Muscle of leg (tissue), 11 donors: ENCODE results near the gene CDK5R1. TPM values are rescaled to one million over a fixed set of nuclear protein-coding genes. Genes with fewer than 3 reads are reported as not detected.

ENCODE experiments used
- DNase-seq: peaks from one replicate; pipeline ENCODE4 v3.0.0; 2013
- H3K27ac ChIP-seq: one replicate; pipeline ENCODE4 v1.5.1; 2013; ENCODE audit warnings: mild to moderate bottlenecking, low read length, control low read depth
- H3K27me3 ChIP-seq: one replicate; pipeline ENCODE4 v1.6.1; 2013; ENCODE audit warnings: low read length; ENCODE audit not compliant: control insufficient read depth, insufficient read depth
- H3K36me3 ChIP-seq: one replicate; pipeline ENCODE4 v1.6.1; 2013; ENCODE audit warnings: low read length; ENCODE audit not compliant: control insufficient read depth, insufficient read depth
- H3K4me1 ChIP-seq: one replicate; pipeline ENCODE4 v1.6.1; 2013; ENCODE audit warnings: low read length; ENCODE audit not compliant: control insufficient read depth, insufficient read depth
- H3K4me3 ChIP-seq: one replicate; pipeline ENCODE4 v1.5.1; 2013; ENCODE audit warnings: low read length, control low read depth
- H3K9me3 ChIP-seq: replicated peaks from 2 replicates; pipeline ENCODE4 v1.6.1; 2013; ENCODE audit warnings: low read depth, low read length; ENCODE audit not compliant: control insufficient read depth
- WGBS: methylation state at CpG from one replicate; pipeline ENCODE4 v1.1.5; 2013; ENCODE audit warnings: missing lambda C conversion rate; ENCODE audit not compliant: insufficient coverage; 5-methylcytosine and 5-hydroxymethylcytosine counted together
- polyA plus RNA-seq, 8 donors: library from polyadenylated mRNA; unstranded; fragments of 120-200 nt; gene quantifications; one replicate each; pipeline versions ENCODE4 v1.2.1 to v1.2.3, GENCODE V29; 2013; ENCODE audit warnings: inconsistent platforms in 1 of 8, low replicate concordance in 1 of 8; ENCODE audit not compliant: insufficient read length in 8 of 8, insufficient read depth in 1 of 8
- total RNA-seq: library from RNA; stranded (reverse); fragments of 120-200 nt; gene quantifications from one replicate; pipeline ENCODE4 v1.2.4, GENCODE V29; 2013

The CDK5R1 gene
- total and polyA plus RNA-seq, 9 donors = 4.4 to 11.4 (median 9.4) TPM

- WGBS = no CpG with 5 or more reads among the region's 1 CpG
- peaks cover 49% of the 10 kb centered on the region for H3K36me3 ChIP-seq
Observed at GRCh38 chr17:32464374-32464773, 22.4 kb upstream of the CDK5R1 start.

GRCh38 chr17:32467949-32468348 is 18.8 kb upstream of the CDK5R1 start:
- Histone ChIP-seq H3K27ac (no peak overlapping the region), H3K4me1 (no peaks in the 10 kb centered on the region), H3K36me3 (peaks cover 60% of the 10 kb centered on the region), H3K4me3 (no peak overlapping the region), H3K27me3 (no peaks in the 10 kb centered on the region), H3K9me3 (no peaks in the 10 kb centered on the region)
- no peak for DNase-seq
- WGBS = no CpG with 5 or more reads among the region's 7 CpGs

More at GRCh38 chr17:32464374-32464773, 22.4 kb upstream of the CDK5R1 start:
- no peaks in the 10 kb centered on the region for H3K9me3 ChIP-seq
- H3K27me3 ChIP-seq = no peaks in the 10 kb centered on the region
- no peaks in the 10 kb centered on the region for H3K4me1 ChIP-seq
- H3K4me3 ChIP-seq = no peak overlapping the region
- no peak for DNase-seq
- H3K27ac ChIP-seq = no peak overlapping the region

DNA sequence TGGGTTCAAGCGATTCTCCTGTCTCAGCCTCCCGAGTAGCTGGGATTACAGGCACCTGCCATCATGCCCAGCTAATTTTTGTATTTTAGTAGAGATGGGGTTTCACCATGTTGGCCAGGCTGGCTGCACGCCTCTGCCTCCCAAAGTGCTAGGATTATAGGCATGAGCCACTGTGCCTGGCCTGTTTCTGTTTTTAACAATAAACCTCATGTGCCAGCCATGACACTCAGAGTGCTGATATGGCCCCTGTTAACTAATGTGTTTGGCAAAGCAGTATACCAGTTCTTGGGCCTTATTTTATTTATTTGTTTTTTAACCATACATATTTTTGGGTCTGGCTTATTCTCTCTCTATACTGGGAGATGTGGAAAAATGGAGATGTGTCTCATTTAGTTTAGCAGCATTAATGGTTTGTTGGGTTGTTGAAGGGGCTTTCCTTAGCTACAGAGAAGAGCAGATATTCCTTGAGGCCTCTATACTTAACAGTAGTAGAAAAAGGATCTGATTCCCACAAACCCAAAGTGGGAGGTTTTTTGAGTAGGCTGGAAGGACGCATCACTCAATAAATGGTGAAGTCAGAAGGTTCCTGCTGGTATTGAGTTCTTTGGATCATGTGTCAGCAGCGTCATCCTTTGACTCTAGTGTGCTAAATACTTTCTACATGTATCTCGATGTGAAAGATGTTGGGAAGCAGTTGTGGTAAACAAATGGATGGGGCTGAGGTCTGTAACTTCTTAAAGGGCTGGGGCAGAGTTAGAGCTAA is 16.2 kb upstream of the CDK5R1 start:
- WGBS = no CpG with 5 or more reads among the region's 6 CpGs
- H3K9me3 ChIP-seq = no peaks in the 10 kb centered on the region
- H3K4me1 ChIP-seq = no peaks in the 10 kb centered on the region
- H3K36me3 ChIP-seq = peaks cover 72% of the 10 kb centered on the region
- DNase-seq = no peak
- H3K4me3 ChIP-seq = no peak overlapping the region
- H3K27ac ChIP-seq = no peak overlapping the region
- H3K27me3 ChIP-seq = no peaks in the 10 kb centered on the region

DNA sequence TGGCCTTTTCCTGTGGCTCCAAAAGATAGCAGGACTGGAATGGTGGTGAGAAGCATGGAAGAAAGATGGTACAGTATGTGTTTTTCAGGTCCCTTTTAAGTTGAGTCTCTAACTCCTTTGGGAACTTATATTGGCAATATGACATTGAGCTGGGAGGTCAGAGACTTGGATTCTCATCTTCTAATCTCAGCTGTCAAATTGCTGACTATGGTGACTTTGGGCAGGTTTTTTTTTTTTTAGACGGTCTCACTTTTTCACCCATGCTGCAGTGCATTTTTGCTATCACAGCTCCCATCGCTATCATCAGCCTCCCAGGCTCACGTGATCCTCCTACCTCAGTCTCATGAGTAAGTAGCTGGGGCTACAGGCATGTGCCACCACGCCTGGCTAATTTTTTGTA is 15.1 kb upstream of the CDK5R1 start:
- no peak for DNase-seq
- Histone ChIP-seq H3K9me3 (no peaks in the 10 kb centered on the region), H3K27ac (no peak overlapping the region), H3K4me1 (no peaks in the 10 kb centered on the region), H3K36me3 (peaks cover 77% of the 10 kb centered on the region), H3K4me3 (no peak overlapping the region), H3K27me3 (no peaks in the 10 kb centered on the region)
- WGBS = 83% methylated on average over 1 of the region's 4 CpGs

DNA sequence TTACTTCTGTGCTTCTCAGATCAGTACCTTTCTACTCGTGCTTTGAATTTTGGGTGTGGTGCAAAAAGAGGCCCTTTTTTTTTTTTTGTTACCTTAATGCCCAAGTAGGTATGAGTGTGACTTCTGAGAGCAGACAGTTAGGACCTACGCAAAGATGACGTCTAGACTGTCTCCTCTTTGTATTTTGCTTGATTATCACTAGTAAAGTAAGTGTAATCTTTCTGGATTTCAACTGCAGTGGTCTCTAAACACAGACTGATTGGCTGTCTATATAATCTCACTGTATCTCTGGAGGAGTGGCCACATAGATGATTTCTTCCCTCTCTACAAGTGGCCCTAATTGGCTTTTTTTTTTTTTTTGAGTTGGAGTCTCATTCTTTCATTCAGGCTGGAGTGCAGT is 11.5 kb upstream of the CDK5R1 start:
- H3K27ac ChIP-seq = no peak overlapping the region
- H3K27me3 ChIP-seq = no peaks in the 10 kb centered on the region
- WGBS = 71% methylated on average over 1 of the region's 3 CpGs
- no peak for DNase-seq
- H3K36me3 ChIP-seq = peaks cover 88% of the 10 kb centered on the region
- no peak overlapping the region for H3K4me3 ChIP-seq
- H3K4me1 ChIP-seq = no peaks in the 10 kb centered on the region
- H3K9me3 ChIP-seq = no peaks in the 10 kb centered on the region

DNA sequence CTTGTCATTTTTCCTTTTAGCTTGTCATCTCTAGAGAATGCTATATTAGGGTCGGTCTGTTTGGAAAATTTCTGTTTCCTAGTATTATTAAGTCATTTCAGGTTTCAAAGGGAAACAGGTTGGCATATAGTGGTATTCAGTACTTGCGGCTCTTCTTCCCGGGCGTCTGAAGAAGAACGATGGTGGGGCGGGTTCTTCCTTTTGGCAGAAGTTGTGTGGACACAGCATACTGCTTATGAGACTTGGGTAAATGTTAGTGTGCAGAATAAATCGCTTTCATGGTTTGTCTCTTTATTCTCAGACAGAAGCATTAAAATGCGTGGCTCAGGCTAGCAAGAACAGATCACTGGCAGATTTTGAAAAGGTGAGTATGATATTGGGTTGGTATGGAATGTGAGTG is 9.6 kb upstream of the CDK5R1 start:
- H3K4me1 ChIP-seq = no peaks in the 10 kb centered on the region
- H3K27me3 ChIP-seq = no peaks in the 10 kb centered on the region
- H3K9me3 ChIP-seq = no peaks in the 10 kb centered on the region
- DNase-seq = no peak
- 88% methylated on average over 3 of the region's 8 CpGs for WGBS
- no peak overlapping the region for H3K27ac ChIP-seq
- H3K36me3 ChIP-seq = peaks cover 88% of the 10 kb centered on the region
- H3K4me3 ChIP-seq = no peak overlapping the region

GRCh38 chr17:32479074-32479617 is 7.6 kb upstream of the CDK5R1 start:
- no peak for DNase-seq
- Histone ChIP-seq H3K27ac (no peak overlapping the region), H3K4me3 (no peak overlapping the region), H3K9me3 (no peaks in the 10 kb centered on the region), H3K36me3 (peaks cover 80% of the 10 kb centered on the region), H3K27me3 (no peaks in the 10 kb centered on the region), H3K4me1 (peaks cover 13% of the 10 kb centered on the region)
- 90% methylated on average over 5 of the region's 5 CpGs for WGBS

DNA sequence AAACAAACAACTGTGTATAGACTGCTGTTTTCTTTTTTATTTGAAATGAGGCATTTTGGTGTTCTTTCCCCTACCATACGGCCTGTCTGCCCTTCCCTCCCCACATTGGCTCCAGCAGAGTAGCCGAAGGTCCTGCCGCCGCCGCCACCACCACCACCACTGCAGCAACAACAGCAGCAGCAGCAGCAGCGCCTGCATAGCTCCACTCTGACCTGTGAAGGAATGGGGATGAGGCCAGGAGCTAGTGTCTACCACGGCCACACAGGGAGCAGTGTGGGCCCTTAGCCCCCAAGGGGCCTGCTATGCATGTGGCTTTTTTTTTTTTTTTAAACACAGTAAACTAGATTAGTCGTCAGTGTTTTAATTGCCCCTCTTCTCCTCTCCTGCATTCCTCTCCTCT is 5.6 kb upstream of the CDK5R1 start:
- no peak overlapping the region for H3K27ac ChIP-seq
- peaks cover 27% of the 10 kb centered on the region for H3K4me1 ChIP-seq
- H3K27me3 ChIP-seq = no peaks in the 10 kb centered on the region
- 62% methylated on average over 2 of the region's 8 CpGs for WGBS
- no peak overlapping the region for H3K4me3 ChIP-seq
- H3K36me3 ChIP-seq = peaks cover 61% of the 10 kb centered on the region
- no peak for DNase-seq
- H3K9me3 ChIP-seq = no peaks in the 10 kb centered on the region

- DNase-seq = no peak
Observed at GRCh38 chr17:32482568-32483320, 4.0 kb upstream of the CDK5R1 start.

GRCh38 chr17:32483451-32484019 is 3.3 kb upstream of the CDK5R1 start:
- no peaks in the 10 kb centered on the region for H3K9me3 ChIP-seq
- H3K27me3 ChIP-seq = no peaks in the 10 kb centered on the region
- H3K36me3 ChIP-seq = peaks cover 50% of the 10 kb centered on the region
- H3K4me1 ChIP-seq = peaks cover 38% of the 10 kb centered on the region
- peak overlapping the region; percentile 77 for H3K27ac ChIP-seq
- no peak overlapping the region for H3K4me3 ChIP-seq
- WGBS = 3% methylated on average over 5 of the region's 7 CpGs
- DNase-seq = peak; percentile 94

More at GRCh38 chr17:32482568-32483320, 4.0 kb upstream of the CDK5R1 start:
- 72% methylated on average over 5 of the region's 11 CpGs for WGBS
- no peak overlapping the region for H3K4me3 ChIP-seq
- no peaks in the 10 kb centered on the region for H3K9me3 ChIP-seq
- H3K4me1 ChIP-seq = peaks cover 31% of the 10 kb centered on the region
- H3K27ac ChIP-seq = peak overlapping the region; percentile 77
- H3K27me3 ChIP-seq = no peaks in the 10 kb centered on the region
- H3K36me3 ChIP-seq = peaks cover 49% of the 10 kb centered on the region
